ENCODE results near the gene NRROS. TPM values are rescaled to one million over a fixed set of nuclear protein-coding genes. Genes with fewer than 3 reads are reported as not detected.

NRROS gene
- total and polyA plus RNA-seq, 2 of the 4 experiments (the other 2 are of a cell fraction): 0.10 TPM; not detected in 1

- peaks cover 3% of the 10 kb centered on the region for H3K27me3 ChIP-seq (ENCODE audit: control insufficient read depth, insufficient read depth, low read length)
- no peak overlapping the region for H3K4me3 ChIP-seq (ENCODE audit: insufficient read depth, low read depth, low read length)
- no peak overlapping the region for H2BK5ac ChIP-seq (ENCODE audit: low read depth, low read length, poor library complexity, severe bottlenecking)
- intact Hi-C loops (cut with micrococcal nuclease): no loop called here
- dilution Hi-C loops (cut with HindIII; ENCODE audit: low sequenced_read_pairs, unreplicated experiment): no loop called here
- no peak overlapping the region for H2AK5ac ChIP-seq (ENCODE audit: low read depth, low read length)
- WGBS, 2 experiments (ENCODE audit: extremely low coverage in 2 of 2, insufficient read length in 1 of 2): no CpG with 5 or more reads among the region's 2 CpGs
- H3K56ac ChIP-seq (ENCODE audit: extremely low read depth, insufficient read depth, low read length): no peak overlapping the region
- in situ Hi-C loops (cut with MboI; ENCODE audit: low sequenced_read_pairs): loop anchor here (25.0 kb wide), 1 partner anchor 342 kb away; the partner anchor contains the start of gene PIGZ
- no peaks in the 10 kb centered on the region for H3K9me1 ChIP-seq (ENCODE audit: insufficient read depth, low read length)
- H3K79me1 ChIP-seq (ENCODE audit: low read depth in 1 of 2, low read length in 2 of 2): no peaks in the 10 kb centered on the region
- H2BK15ac ChIP-seq (ENCODE audit: low read depth, low read length): no peak overlapping the region
- H3K4me1 ChIP-seq (ENCODE audit: control insufficient read depth, insufficient read depth, low read length): no peaks in the 10 kb centered on the region
- H3K23ac ChIP-seq (ENCODE audit: low read depth, low read length): no peak overlapping the region
- H3K27ac ChIP-seq (ENCODE audit: insufficient read depth, low read length): no peak overlapping the region
- H2AK9ac ChIP-seq (replicated peaks; ENCODE audit: low read depth, low read length, poor library complexity): no peak overlapping the region
- no peak overlapping the region for H4K91ac ChIP-seq (ENCODE audit: insufficient read depth, low read depth, low read length)
- CTCF ChIA-PET: no interaction called here
- no peak overlapping the region for H2AFZ ChIP-seq (replicated peaks; ENCODE audit: low read length, poor library complexity)
- no peaks in the 10 kb centered on the region for H3K9me3 ChIP-seq (ENCODE audit: control insufficient read depth, insufficient read depth, low read length)
- H3K4me2 ChIP-seq (ENCODE audit: low read depth, low read length): no peak overlapping the region
- no peak overlapping the region for H3K14ac ChIP-seq (replicated peaks; ENCODE audit: low read depth, low read length)
- H2BK20ac ChIP-seq (ENCODE audit: low read depth, low read length): no peak overlapping the region
- H3K9ac ChIP-seq (ENCODE audit: low read depth, low read length): no peak overlapping the region
- no peaks in the 10 kb centered on the region for H4K20me1 ChIP-seq (ENCODE audit: insufficient read depth, low read length)
- no peak overlapping the region for H4K8ac ChIP-seq (ENCODE audit: low read depth in 2 of 2, low read length in 2 of 2)
- no TSS peak for BruUV-seq (replicated peaks)
- no peak for TF ChIP-seq USF2 (IDR thresholded peaks at IDR 0.05; ENCODE audit: low read depth, low read length)
- no peak for TF ChIP-seq POLR2A (IDR thresholded peaks at IDR 0.05; ENCODE audit: low read depth, low read length)
- no peak for TF ChIP-seq SMC3 (IDR thresholded peaks at IDR 0.05; ENCODE audit: low read depth, low read length)
- no peak for TF ChIP-seq MXI1 (IDR thresholded peaks at IDR 0.05; ENCODE audit: borderline replicate concordance, low read depth, low read length)
- no peak for TF ChIP-seq RCOR1 (IDR thresholded peaks at IDR 0.05; ENCODE audit: insufficient replicate concordance, low read length)
- no peak for TF ChIP-seq CEBPB (IDR thresholded peaks at IDR 0.05; ENCODE audit: low read depth, low read length)
- TF ChIP-seq MAZ (IDR thresholded peaks at IDR 0.05; ENCODE audit: borderline replicate concordance, low read depth, low read length): no peak
- TF ChIP-seq CHD1 (IDR thresholded peaks at IDR 0.05; ENCODE audit: low read depth, low read length): no peak
- TF ChIP-seq FOS (IDR thresholded peaks at IDR 0.05; ENCODE audit: low read depth, low read length): no peak
- TF ChIP-seq CTCF (conservative IDR thresholded peaks at IDR 0.05; ENCODE audit: low read depth, low read length): no peak
- TF ChIP-seq RFX5 (IDR thresholded peaks at IDR 0.05; ENCODE audit: low read depth, low read length): no peak
- no peak for TF ChIP-seq RAD21 (IDR thresholded peaks at IDR 0.05; ENCODE audit: low read length)
- TF ChIP-seq NFE2L2 (IDR thresholded peaks at IDR 0.05; ENCODE audit: low read depth, low read length): no peak
- no peak for TF ChIP-seq BHLHE40 (IDR thresholded peaks at IDR 0.05; ENCODE audit: low read depth, low read length)
- TF ChIP-seq ELK1 (IDR thresholded peaks at IDR 0.05; ENCODE audit: borderline replicate concordance, low read depth, low read length): no peak
- no peak for TF ChIP-seq MAFK (IDR thresholded peaks at IDR 0.05; ENCODE audit: low read depth, low read length)
- no peak for ATAC-seq (ENCODE audit: low read depth)
- H4K5ac ChIP-seq (ENCODE audit: low read depth, low read length): no peak overlapping the region
- H3K4ac ChIP-seq (ENCODE audit: low read depth, low read length): no peak overlapping the region
- no peak for DNase-seq
- H3K18ac ChIP-seq (ENCODE audit: low read depth, low read length): no peak overlapping the region
- H3K36me3 ChIP-seq (ENCODE audit: control insufficient read depth, insufficient read depth, low read length): no peaks in the 10 kb centered on the region
- POLR2A ChIA-PET (ENCODE audit: unreplicated experiment): no interaction called here
- no peak overlapping the region for H2BK120ac ChIP-seq (ENCODE audit: low read depth, low read length)
These were observed 18.8 kb upstream of the NRROS start for GRCh38 chr3:196620684-196621083.

All from IMR-90 (cell line).